H1 (cell line): ENCODE measurements around the gene SLC26A9. TPM values are rescaled to one million over a fixed set of nuclear protein-coding genes. Genes with fewer than 3 reads are reported as not detected.

Experiments
- CTCF ChIA-PET: fragments of 300-600 bp; sonication (Branson Sonifier 250); formaldehyde crosslinking; loops from one replicate; lab custom pipeline; 2021; ENCODE audit not compliant: partially characterized antibody; lab: Charles Lee
- POLR2A ChIA-PET: fragments of 300-600 bp; sonication (Branson Sonifier 250); formaldehyde crosslinking; loops from one replicate; lab custom pipeline; 2021; ENCODE audit warnings: inconsistent platforms; ENCODE audit not compliant: partially characterized antibody; lab: Charles Lee
- DNase-seq, 2 experiments: peaks; one replicate each; pipeline versions ENCODE4 v3.0.0 to v3.0.0-alpha.2; 2010 to 2022; ENCODE audit warnings: low spot score in 2 of 2, low read depth in 1 of 2, mixed read lengths in 1 of 2
- FAIRE-seq: peaks from 2 replicates; lab custom pipeline; 2011; peaks lifted over from hg19 to GRCh38; lab: Jason Lieb, UNC
- H2AFZ ChIP-seq: 2 replicates; pipeline ENCODE4 v1.8.1; 2012; ENCODE audit warnings: low read length, inconsistent platforms
- H2AK5ac ChIP-seq: 2 replicates; pipeline ENCODE4 v1.6.1; 2013; ENCODE audit warnings: low read depth, low read length
- H2BK120ac ChIP-seq: replicated peaks from 2 replicates; pipeline ENCODE3; 2013; ENCODE audit warnings: low read depth, low read length, inconsistent platforms
- H2BK12ac ChIP-seq: 2 replicates; pipeline ENCODE4 v1.6.1; 2013; ENCODE audit warnings: low read depth, low read length
- H2BK15ac ChIP-seq: 2 replicates; pipeline ENCODE4 v1.6.1; 2013; ENCODE audit warnings: low read length
- H2BK20ac ChIP-seq: 2 replicates; pipeline ENCODE4 v1.6.1; 2013; ENCODE audit warnings: low read length
- H2BK5ac ChIP-seq: 2 replicates; pipeline ENCODE4 v1.6.1; 2013; ENCODE audit warnings: low read depth, low read length
- H3K14ac ChIP-seq: 2 replicates; pipeline ENCODE4 v1.6.1; 2013; ENCODE audit warnings: inconsistent platforms; ENCODE audit not compliant: insufficient read length
- H3K18ac ChIP-seq: 2 replicates; pipeline ENCODE4 v1.6.1; 2013; ENCODE audit warnings: low read length; ENCODE audit errors: extremely low read depth
- H3K23ac ChIP-seq: 2 replicates; pipeline ENCODE4 v1.6.1; 2013; ENCODE audit warnings: inconsistent platforms; ENCODE audit not compliant: insufficient read length
- H3K23me2 ChIP-seq: 2 replicates; pipeline ENCODE4 v1.6.1; 2013; ENCODE audit warnings: low read depth, low read length
- H3K27ac ChIP-seq: 2 replicates; pipeline ENCODE4 v1.6.1; 2011; ENCODE audit warnings: low read depth, low read length, inconsistent platforms
- H3K27me3 ChIP-seq, 4 experiments: replicated peaks in 1 of 4; 1 replicate in 1 of 4; 2 replicates in 3 of 4; pipeline versions ENCODE4 v1.6.1 to v1.8.1; 2011 to 2013; ENCODE audit warnings: low read length in 3 of 4, mild to moderate bottlenecking in 3 of 4, inconsistent platforms in 2 of 4, mixed read lengths in 2 of 4, moderate library complexity in 1 of 4; ENCODE audit not compliant: control insufficient read depth in 3 of 4, insufficient read depth in 3 of 4; ENCODE audit errors: extremely low read depth in 1 of 4
- H3K36me3 ChIP-seq, 4 experiments: 2 replicates each; pipeline versions ENCODE4 v1.6.1 to v1.8.1; 2011 to 2013; ENCODE audit warnings: mild to moderate bottlenecking in 4 of 4, low read length in 3 of 4, moderate library complexity in 2 of 4, control low read depth in 1 of 4, inconsistent platforms in 1 of 4; ENCODE audit not compliant: insufficient read depth in 4 of 4, control insufficient read depth in 2 of 4
- H3K4ac ChIP-seq: replicated peaks from 2 replicates; pipeline ENCODE3; 2013; ENCODE audit warnings: low read length, low read depth, mixed read lengths, inconsistent platforms; ENCODE audit not compliant: insufficient read length
- H3K4me1 ChIP-seq, 4 experiments: replicated peaks in 1 of 4; 1 replicate in 1 of 4; 2 replicates in 3 of 4; pipeline versions ENCODE4 v1.6.1 to v1.8.1; 2011 to 2013; ENCODE audit warnings: low read length in 3 of 4, inconsistent platforms in 2 of 4, mixed read lengths in 1 of 4; ENCODE audit not compliant: insufficient read depth in 4 of 4, control insufficient read depth in 3 of 4
- H3K4me2 ChIP-seq, 2 experiments: 2 replicates each; pipeline versions ENCODE4 v1.6.1 to v1.8.1; 2011 to 2013; ENCODE audit warnings: low read depth in 2 of 2, low read length in 2 of 2, control low read depth in 1 of 2, inconsistent platforms in 1 of 2, mild to moderate bottlenecking in 1 of 2; ENCODE audit not compliant: insufficient read depth in 1 of 2
- H3K4me3 ChIP-seq, 4 experiments: fragments of 200-600, 300-600 bp in 1 of 4; sonication (generic), shearing (Covaris generic), sonication (Bioruptor Twin) in 1 of 4; 2 replicates each; pipeline versions ENCODE4 v1.5.1 to v1.8.1; 2011 to 2016; ENCODE audit warnings: low read length in 4 of 4, low read depth in 3 of 4, control low read depth in 2 of 4, inconsistent platforms in 2 of 4, mild to moderate bottlenecking in 2 of 4, mixed read lengths in 1 of 4, moderate library complexity in 1 of 4; ENCODE audit not compliant: insufficient read depth in 2 of 4; ENCODE audit errors: extremely low read depth in 1 of 4
- H3K56ac ChIP-seq: replicated peaks from 2 replicates; pipeline ENCODE3; 2013; ENCODE audit warnings: low read depth, mild to moderate bottlenecking, mixed read lengths, low read length, inconsistent platforms; ENCODE audit not compliant: insufficient read length
- H3K79me1 ChIP-seq: 2 replicates; pipeline ENCODE4 v1.6.1; 2013; ENCODE audit warnings: low read depth, low read length, control low read depth
- H3K79me2 ChIP-seq, 2 experiments: 2 replicates each; pipeline versions ENCODE4 v1.6.1 to v1.8.1; 2012 to 2013; ENCODE audit warnings: low read length in 2 of 2, mild to moderate bottlenecking in 2 of 2, inconsistent platforms in 1 of 2; ENCODE audit not compliant: insufficient read depth in 2 of 2, control insufficient read depth in 1 of 2
- H3K9ac ChIP-seq, 4 experiments: replicated peaks in 1 of 4; 1 replicate in 1 of 4; 2 replicates in 3 of 4; pipeline versions ENCODE4 v1.6.1 to v1.8.1; 2011 to 2013; ENCODE audit warnings: low read depth in 3 of 4, low read length in 3 of 4, control low read depth in 2 of 4, mild to moderate bottlenecking in 2 of 4, moderate library complexity in 2 of 4, inconsistent platforms in 1 of 4; ENCODE audit errors: extremely low read depth in 1 of 4
- H3K9me3 ChIP-seq, 2 experiments: 2 replicates each; pipeline versions ENCODE4 v1.6.1 to v1.8.1; 2012 to 2013; ENCODE audit warnings: mild to moderate bottlenecking in 2 of 2, moderate library complexity in 2 of 2, control low read depth in 1 of 2, inconsistent platforms in 1 of 2, low read depth in 1 of 2, low read length in 1 of 2, mixed read lengths in 1 of 2; ENCODE audit not compliant: insufficient read depth in 2 of 2
- H4K20me1 ChIP-seq, 2 experiments: replicated peaks in 1 of 2; 2 replicates each; pipeline versions ENCODE3 to v1.8.1; 2011 to 2013; ENCODE audit warnings: inconsistent platforms in 2 of 2, low read length in 2 of 2, mild to moderate bottlenecking in 1 of 2; ENCODE audit not compliant: insufficient read depth in 2 of 2, control insufficient read depth in 1 of 2
- H4K5ac ChIP-seq: 2 replicates; pipeline ENCODE4 v1.6.1; 2013; ENCODE audit warnings: low read length, low read depth, mixed read lengths, inconsistent platforms; ENCODE audit not compliant: insufficient read length
- H4K8ac ChIP-seq: 2 replicates; pipeline ENCODE4 v1.8.0; 2013; ENCODE audit warnings: mild to moderate bottlenecking, moderate library complexity, low read length, inconsistent platforms; ENCODE audit not compliant: insufficient read depth; ENCODE audit errors: extremely low read depth
- H4K91ac ChIP-seq: replicated peaks from 2 replicates; pipeline ENCODE3; 2013; ENCODE audit warnings: low read length, mixed read lengths, inconsistent platforms; ENCODE audit not compliant: insufficient read length
- CBX5 ChIP-seq: fragments of 300-800, 300-1000 bp; sonication (generic); IDR thresholded peaks from 2 replicates; pipeline ENCODE4 v1.7.1; 2016; ENCODE audit warnings: antibody characterized with exemption, low read length, low read depth
- CTCF ChIP-seq, 3 experiments: IDR thresholded peaks; 1 replicate in 2 of 3; 2 replicates in 1 of 3; pipeline versions ENCODE4 v1.5.1 to v1.6.1; 2011; ENCODE audit warnings: low read length in 3 of 3, mild to moderate bottlenecking in 3 of 3, inconsistent platforms in 2 of 3, low read depth in 1 of 3, moderate library complexity in 1 of 3; ENCODE audit not compliant: insufficient read depth in 1 of 3; ENCODE audit errors: control extremely low read depth in 1 of 3
- MAX ChIP-seq: IDR thresholded peaks from 2 replicates; pipeline ENCODE4 v1.6.1; 2012; ENCODE audit warnings: inconsistent platforms
- RAD21 ChIP-seq, 2 experiments: IDR thresholded peaks in 1 of 2; conservative IDR thresholded peaks in 1 of 2; 2 replicates each; pipeline ENCODE4 v1.6.1; 2011; ENCODE audit warnings: low read depth in 2 of 2, low read length in 2 of 2, improper control_type of control experiment in 1 of 2, inconsistent platforms in 1 of 2, mild to moderate bottlenecking in 1 of 2, moderate library complexity in 1 of 2
- TEAD4 ChIP-seq: IDR thresholded peaks from 2 replicates; pipeline ENCODE4 v1.6.1; 2012; ENCODE audit warnings: low read depth, low read length, inconsistent platforms, mixed read lengths
- YY1 ChIP-seq: IDR thresholded peaks from 2 replicates; pipeline ENCODE4 v1.6.1; 2011; ENCODE audit warnings: low read depth, mild to moderate bottlenecking, low read length
- WGBS, 2 experiments: shearing (Covaris generic) in 1 of 2; methylation state at CpG; one replicate each; pipeline versions ENCODE4 v1.1.6 to v1.1.7; 2013 to 2015; ENCODE audit warnings: low lambda C conversion rate in 2 of 2, mixed read lengths in 2 of 2, inconsistent platforms in 1 of 2, low coverage in 1 of 2, missing lambda C conversion rate in 1 of 2; ENCODE audit not compliant: insufficient replicate concordance in 2 of 2, insufficient coverage in 1 of 2, insufficient read length in 1 of 2; ENCODE audit errors: extremely low coverage in 1 of 2, missing lambda C conversion rate in 1 of 2; 5-methylcytosine and 5-hydroxymethylcytosine counted together
- polyA plus RNA-seq, 7 experiments: library from polyadenylated mRNA; depleted of rRNA in 3 of 7; stranded (reverse) in 5 of 7; unstranded in 2 of 7; fragments of >200 nt in 5 of 7; fragments of 200-250 nt in 2 of 7; gene quantifications; 1 replicate in 5 of 7; 2 replicates in 1 of 7; 4 replicates in 1 of 7; pipeline versions ENCODE4 v1.2.1 to v1.2.3, GENCODE V29; 2011 to 2013; ENCODE audit warnings: missing spikeins in 2 of 7, mixed read lengths in 2 of 7
- total RNA-seq: library from RNA; stranded (reverse); fragmentation: NEBNext Ultra II Directional; extraction: Animal tissue kit (Norgen Biotek cat#: 25700); gene quantifications from 2 replicates; pipeline ENCODE4 v1.2.1, GENCODE V29; 2021

The SLC26A9 gene
- total and polyA plus RNA-seq, 2 of the 8 experiments (the other 6 are each of a cell fraction or from before 2014, with no cell fraction given): not detected

DNA sequence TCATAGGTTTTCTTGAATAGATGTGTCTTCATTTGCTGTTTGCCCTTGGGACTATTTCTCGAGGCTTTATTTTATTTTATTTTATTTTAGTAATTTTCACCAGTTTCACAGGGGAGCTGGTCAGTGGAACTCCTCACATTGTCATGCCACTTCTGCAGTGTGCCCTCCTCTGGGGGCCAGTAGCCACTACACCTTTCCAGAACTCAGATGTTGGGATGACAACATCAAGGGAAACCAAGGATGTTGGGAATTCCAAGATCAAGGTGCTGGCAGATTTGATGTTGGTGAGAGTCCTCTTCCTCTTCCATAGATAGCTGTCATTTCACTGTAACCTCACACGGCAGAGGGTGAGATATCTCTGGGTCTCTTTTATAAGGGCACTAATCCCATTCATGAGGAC lies 35.5 kb downstream of the SLC26A9 start:
- Histone ChIP-seq H3K27ac (no peak overlapping the region), H2BK120ac (no peak overlapping the region), H3K79me2 (no peaks in the 10 kb centered on the region), H3K27me3 (no peaks in the 10 kb centered on the region), H2AK5ac (no peak overlapping the region), H3K36me3 (no peaks in the 10 kb centered on the region), H4K91ac (no peak overlapping the region), H3K23ac (no peak overlapping the region), H2BK12ac (no peak overlapping the region), H3K4me1 (no peaks in the 10 kb centered on the region), H3K4ac (no peak overlapping the region), H4K8ac (no peak overlapping the region), H3K4me2 (no peak overlapping the region), H2AFZ (no peak overlapping the region), H3K9ac (no peak overlapping the region), H3K56ac (no peak overlapping the region), H3K18ac (no peak overlapping the region), H2BK15ac (no peak overlapping the region), H3K4me3 (no peak overlapping the region), H4K20me1 (no peaks in the 10 kb centered on the region), H4K5ac (no peak overlapping the region)
- CTCF ChIA-PET: interaction anchor here (0.7 to 4.5 kb wide), 36 partner anchors 10 to 668 kb away, joined by 3 to 68 read pairs (median 4); partner anchors contain the start of gene PM20D1
- POLR2A ChIA-PET: interaction anchor here (1.2 kb wide), 1 partner anchor 120 kb away, joined by 6 read pairs; no protein-coding TSS in a partner anchor
- WGBS, 2 experiments: 57% methylated on average over 2 of the region's 2 CpGs; no CpG with 5 or more reads in 1 of the 2 experiments
- no peak for DNase-seq
- TF ChIP-seq CBX5: no peak
- peak; percentile 70 to 79 (median 71) for TF ChIP-seq CTCF (IDR thresholded peaks at IDR 0.05; ENCODE audit: control extremely low read depth in 1 of 3, insufficient read depth in 1 of 3, low read depth in 1 of 3, low read length in 3 of 3)
- no peak for TF ChIP-seq YY1
- TF ChIP-seq TEAD4: no peak
- no peak for TF ChIP-seq MAX
- TF ChIP-seq RAD21 (IDR thresholded peaks at IDR 0.05 in 1 of 2, conservative IDR thresholded peaks at IDR 0.05 in 1 of 2; ENCODE audit: low read depth in 2 of 2, low read length in 2 of 2): peak; percentile 71 to 79
- TF ChIP-seq, all 59 proteins: peak for 2
- peak; percentile 36 for FAIRE-seq
- no peak overlapping the region for H2BK5ac ChIP-seq
- no peaks in the 10 kb centered on the region for H3K9me3 ChIP-seq
- no peak overlapping the region for H3K14ac ChIP-seq
- H3K23me2 ChIP-seq: no peaks in the 10 kb centered on the region
- H3K79me1 ChIP-seq: no peaks in the 10 kb centered on the region
- no peak overlapping the region for H2BK20ac ChIP-seq
